GDM1 (cell line): Measurements from ENCODE around the gene TBX1.

Experiments
- DNase-seq: peaks from one replicate; lab custom pipeline; 2025; lab: John Stamatoyannopoulos, UW

The TBX1 gene

DNA sequence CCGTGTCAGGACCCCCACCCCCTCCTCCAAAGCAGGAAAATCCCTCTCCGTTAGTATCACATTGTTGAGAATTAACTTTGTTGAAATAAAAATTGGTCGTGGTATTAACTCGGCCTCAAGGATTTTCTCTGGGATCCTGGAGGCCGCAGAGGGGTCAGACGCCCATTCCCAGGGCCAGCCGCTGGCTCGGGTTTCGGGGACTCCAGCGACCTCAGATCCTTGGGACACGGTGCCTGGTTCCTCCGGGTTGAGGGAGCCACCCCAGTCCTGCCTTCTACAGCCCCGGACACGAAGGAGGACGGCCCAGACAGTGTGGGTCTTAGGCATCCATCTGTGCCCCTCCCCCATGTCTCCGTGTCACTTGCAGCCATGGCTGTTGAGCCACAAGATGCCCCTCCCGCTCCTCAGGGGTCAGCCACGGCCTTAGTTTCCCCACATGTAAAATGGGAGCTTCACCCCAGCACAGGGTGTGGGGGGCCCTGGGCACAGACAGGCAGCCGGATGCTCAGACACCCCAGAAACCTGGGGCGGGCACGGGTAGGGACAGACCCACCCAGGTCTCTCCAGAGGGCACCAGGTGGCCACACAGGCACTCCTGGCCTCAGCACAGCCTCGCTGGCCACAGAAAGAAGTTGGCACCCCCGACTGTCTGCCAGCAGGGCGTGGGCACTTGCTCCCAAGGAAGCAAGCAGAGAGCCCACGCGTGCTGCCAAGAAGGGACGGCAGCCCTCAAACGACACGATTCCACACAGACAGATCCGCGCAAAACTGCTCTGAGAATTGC is 21.7 kb upstream of the TBX1 start:
- DNase-seq = no peak

DNA sequence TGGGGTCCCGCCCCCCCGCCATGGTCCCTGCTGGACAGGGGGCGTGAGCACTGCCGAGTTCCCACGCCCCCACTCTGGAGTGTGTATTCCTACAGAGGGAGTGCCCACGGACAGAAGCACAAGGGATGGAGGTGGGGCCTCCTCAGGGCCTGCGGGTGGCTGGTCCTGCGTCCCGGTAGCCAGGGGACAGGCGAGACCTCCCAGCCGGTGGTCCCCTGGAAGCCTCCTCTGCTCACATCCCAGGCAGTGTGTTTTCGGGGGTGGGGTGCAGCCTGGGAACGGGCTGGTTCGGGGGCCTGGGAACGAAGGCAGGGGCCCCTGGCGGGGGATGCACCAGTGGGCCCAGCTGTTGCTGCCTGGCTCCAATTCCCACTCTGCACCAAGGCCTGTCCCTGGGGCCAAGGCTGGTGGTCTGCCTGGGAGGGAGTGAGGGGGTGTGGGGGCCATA is 21.1 kb upstream of the TBX1 start:
- DNase-seq = no peak

DNA sequence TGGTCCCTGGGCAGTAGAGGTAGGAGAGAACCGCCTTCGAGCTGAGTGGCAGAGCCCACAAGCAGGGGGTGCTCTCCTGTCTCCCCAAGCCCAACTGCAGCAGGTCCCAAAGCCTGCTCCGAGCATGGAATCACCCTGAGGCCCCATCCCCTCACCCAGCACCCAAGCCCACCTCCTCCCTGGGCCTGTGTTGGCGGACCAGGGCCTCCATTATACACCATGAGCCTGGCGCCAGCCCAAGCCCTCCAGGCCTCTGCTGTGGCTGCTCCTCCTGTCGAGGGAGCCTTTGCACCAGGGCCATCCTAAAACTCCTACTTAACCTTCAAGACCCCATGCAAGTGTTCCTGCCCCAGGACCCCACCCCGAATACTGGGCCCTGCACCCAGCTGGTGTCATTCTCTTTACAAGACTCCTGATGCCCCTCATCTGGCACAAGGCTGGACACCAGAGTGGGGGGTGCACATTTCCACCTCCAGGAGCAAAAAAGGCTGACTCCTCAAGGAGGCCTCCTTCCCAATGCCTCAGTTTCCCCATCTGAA is 20.6 kb upstream of the TBX1 start:
- DNase-seq = no peak

DNA sequence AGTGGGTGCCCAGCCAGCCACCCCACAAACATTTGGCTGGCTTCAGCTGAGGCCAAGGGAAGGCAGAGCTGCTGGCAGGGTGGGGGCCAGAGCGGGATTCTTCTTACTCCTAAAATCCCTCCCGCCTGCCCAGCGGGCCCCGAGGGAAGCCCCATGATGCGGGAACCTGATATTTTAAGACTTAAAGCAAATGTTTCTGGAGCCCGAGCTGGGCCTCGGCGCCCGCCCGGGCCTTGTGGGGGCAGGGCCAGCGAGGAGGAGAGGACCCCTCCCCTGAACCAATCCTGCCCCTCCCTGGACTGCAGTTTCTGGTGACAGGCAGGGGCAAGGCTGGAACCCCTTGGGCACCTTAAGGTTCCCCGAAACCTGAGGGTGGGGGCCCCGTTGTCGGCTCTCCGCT is 20.0 kb upstream of the TBX1 start:
- DNase-seq = no peak

DNA sequence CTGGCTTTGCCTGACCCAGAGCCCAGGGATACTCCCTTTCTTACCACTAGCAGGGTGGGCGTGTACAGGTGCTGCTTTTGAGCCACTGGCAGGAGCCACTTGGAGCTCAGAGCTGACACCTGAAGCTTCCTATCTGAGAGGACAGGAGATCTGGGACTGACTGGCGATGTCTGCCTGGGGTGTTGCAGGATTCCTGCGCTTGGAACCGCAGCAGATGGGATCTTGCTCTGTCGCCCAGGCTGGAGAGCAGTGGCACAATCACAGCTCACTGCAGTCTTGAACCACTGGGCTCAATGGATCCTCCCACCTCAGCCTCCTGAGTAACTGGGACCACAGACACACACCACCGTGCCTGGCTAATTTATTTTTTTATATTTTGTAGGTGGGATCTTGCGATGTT is 19.5 kb upstream of the TBX1 start:
- no peak for DNase-seq

DNA sequence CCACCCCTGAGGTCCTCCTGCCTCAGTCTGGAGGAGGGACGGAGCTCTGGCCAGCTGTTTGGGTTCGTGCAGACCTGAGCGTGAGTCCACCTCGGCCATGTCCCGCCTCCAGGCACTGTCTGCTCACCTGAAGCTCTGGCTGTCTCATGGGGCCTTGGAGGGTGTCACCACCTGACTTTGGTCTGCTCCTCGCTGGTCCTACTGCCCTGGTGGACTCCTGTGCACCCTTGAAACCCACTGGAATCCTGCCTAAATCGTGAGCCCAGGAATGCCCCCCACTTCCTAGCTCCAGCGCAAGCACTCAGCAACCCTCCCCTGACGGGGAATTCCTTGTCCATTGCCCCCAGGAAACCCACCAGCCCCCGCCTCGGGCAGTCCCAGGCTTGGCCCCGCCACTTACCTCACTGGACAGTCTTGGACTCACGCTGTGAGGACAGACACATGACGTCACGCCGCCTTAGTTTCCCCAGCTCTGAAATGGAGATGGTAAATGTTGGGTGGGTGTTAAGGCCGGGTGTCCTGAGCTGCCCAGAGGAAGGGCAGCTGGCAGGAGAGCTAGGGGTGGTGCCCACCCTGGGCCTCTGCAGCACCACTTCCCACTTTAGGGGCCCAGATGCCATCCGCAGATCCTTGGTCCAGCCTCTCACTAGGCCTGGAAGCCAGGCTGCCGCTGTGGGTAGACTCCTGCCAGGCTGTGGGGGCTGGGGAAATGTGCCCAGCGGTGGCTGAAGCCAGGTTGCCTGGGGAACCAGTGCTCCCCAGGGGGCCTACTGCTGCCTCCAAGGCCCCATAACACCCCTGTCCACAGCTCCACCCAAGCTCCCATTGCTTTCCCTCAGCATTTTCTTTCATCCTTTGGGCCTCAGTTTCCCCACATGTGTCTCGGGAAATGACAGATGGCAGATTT is 18.2 kb upstream of the TBX1 start:
- no peak for DNase-seq

DNA sequence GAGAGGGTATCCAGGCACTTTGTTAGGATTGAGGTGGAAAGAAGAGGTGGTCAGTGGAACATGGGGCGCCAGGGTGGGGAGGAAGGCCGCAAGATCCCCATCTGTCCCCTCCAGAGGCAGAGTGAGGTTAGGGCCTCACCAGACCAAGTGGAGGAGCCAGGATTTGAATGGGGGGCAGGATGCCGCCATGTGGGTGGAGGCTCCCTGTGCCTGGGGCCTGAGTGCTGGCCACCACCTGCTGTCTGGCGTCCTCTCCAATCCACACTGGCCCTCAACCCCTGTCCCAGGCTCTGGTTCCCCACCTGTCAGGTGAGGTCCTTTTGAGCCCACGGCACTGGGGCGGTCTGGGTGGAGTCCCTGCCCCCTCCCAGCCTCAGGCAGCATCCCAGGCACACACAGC is 17.5 kb upstream of the TBX1 start:
- no peak for DNase-seq

DNA sequence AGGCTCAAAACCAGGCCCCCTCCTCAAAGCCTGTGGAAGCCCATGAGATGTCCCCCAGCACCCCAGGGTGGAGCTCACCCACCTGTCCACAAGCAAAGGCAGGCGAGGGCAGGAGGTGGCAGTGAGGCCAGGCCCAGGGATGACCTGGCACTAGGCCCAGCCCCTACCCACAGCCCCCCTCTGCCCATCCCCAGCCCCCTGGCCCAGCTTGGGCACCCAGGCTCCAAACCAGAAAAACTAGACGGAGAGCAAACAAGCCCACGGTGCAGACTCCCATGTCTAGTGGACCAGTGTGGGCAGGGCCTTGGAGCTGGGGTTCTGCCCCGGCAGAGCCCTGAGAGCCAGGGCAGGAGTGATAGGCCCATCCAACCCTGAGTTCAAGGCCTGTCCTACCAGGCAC is 16.9 kb upstream of the TBX1 start:
- no peak for DNase-seq

DNA sequence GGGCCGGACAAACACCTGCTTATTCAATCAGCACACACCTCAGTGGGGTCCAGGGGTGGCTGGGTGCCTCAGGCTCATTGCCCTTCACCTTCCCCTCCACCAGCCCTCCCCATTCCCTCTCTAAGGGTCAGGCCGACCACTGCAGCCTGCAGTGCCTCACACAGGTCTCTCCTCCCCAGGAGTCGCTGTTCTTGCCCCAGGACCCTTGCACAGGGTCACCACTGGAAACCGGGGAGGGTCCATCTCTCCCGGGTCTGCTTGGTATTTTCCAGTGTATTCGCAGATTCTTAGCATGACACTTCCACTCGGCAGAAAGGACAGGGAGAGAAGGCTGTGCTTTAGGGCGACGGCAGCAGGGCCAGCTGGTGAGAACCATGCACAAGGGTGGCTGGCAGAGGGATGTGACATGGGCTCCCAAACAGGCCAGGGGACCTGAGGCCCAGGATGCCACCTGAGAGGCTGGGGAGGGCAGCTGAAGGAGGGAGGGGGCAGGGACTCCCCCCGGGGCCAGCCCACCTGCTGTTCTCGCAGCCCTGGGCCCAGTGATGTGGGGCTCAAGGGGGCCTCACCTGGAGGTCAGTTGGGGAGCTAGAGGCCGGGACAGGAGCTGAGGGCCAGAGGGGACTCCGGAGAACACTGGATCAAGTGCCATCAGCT is 16.1 kb upstream of the TBX1 start:
- no peak for DNase-seq

DNA sequence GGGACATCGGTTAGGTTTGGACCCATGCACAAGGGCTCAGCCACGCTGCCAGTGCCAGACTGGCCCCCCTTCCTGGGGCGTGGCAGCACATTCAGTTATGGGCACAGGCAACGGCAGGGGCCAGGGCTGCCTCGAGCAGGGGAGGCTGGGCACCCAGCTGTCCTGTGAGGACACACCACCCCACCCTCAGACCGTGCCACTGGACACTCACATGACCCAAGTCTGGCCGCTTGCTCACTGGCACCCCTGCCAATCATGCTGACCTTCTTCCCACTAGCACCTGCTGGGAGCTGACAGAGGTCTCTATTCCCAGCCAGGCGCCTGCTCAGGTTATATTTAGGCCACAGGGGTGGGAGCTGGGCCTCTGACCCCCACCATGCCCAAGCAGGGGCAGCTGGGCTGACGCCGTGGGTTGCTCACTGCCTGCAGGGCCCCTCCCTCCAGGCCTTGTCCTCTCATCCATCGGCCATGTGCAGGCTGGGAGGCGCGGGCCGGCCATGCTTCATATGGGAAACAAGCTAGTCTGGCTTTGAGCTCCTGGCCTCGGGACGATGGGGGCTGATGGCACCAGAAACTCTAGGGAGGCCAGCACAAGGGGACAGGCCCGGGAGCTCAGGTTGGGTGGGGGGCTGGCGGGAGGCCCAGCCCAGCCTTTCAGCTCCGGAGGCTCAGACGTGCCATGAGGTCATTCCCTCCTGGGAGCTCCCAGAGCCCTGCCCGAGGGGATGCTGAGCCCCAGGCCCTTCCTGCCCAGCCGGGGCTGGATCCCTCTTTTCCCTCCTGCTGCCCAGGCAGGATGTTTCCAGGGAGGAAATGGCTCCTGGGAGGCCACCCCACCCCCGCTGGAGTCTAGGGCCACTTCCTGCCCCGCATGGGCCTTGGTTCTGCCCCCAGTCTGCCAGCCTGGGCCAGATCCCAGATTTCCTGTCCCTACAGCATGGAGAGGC is 15.2 kb upstream of the TBX1 start:
- no peak for DNase-seq

DNA sequence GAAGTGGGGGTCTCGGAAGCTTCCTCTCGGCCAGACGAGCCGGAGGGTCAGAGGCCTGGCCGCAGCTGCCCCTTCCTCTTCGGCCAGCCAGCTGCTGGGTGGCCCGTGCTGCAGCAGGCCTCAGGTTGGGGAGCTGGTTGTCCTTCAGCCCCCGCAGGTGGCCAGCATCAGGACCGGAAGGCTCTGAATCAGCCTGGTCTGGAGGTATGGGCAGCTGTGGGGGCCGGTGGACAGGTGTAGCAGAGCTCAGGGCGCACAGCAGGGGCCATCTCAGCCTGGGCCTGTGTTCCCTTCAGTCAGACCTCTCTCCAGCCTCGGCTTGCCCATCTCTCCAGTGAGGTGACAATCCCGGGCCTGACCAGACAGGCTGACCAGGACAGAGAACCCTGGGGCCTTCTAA is 13.9 kb upstream of the TBX1 start:
- DNase-seq = no peak

DNA sequence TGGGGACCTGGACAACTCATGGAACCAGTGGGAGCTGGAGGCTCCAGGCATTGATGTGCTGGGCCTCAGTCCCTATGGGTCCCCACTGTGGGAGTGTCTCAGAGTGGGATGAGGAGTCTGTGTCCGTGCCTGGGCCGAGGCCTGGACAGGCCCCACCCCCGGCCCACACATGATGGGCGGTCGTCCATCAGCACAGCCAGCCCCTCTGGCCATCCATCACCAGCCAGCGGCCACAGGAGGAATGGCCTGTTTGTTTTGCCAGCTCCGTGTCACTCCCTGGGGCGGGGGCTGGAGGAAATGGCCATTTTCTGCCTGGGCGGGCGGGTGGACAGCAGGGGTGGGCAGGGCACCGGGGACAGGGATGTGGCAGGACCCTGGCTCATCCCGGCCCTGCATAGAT is 13.0 kb upstream of the TBX1 start:
- DNase-seq = no peak

DNA sequence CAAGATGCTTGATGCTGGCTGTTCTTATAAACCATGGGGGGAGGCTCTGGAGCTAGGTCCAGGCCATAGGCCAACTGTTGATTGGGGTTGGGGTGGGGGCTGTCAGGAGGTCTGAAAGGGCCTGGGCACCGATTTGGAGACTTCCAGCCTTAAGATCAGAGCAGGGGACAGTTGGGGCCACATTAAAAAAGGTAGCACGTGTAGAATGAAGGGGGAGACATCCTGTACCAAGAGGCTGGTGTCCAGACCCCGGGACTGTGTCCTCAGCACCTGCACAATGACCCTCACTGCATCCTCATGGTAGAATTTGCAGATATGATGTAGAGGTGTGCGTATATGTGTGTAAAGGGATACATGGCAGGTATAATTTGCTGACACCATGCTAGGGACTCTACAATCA is 12.4 kb upstream of the TBX1 start:
- DNase-seq = no peak

DNA sequence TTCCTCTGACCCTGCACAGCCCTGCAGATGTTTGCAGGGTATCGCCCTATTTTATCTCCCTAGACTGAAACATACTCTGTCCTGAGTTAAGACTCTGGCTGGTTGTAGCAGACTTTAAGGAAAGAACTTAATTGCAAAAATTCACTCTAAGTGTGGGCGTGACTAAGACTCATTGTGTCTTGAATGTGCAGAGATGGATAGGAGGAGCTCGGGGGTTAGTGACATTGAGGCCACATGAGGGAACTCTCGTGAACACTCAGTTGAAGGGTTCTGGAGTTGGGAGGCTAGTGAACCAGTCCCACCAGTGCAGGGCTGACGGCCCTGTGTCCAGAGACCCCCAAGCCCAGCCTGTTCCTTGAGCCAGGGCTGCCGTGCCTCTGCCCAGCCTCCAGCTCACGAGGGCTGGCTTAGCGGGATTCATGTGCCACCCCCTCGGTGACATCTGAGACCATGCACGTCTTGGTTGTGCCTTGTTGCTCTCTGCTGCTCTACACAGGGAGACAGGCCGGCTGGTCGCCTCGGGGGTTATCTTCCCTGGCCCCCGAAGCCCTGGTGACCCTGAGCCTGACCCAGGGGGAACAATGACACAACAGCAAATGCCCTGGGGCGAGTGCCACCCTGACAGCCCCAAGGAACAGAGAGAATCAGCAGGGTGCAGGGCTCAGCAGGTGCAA is 11.4 kb upstream of the TBX1 start:
- DNase-seq = no peak

DNA sequence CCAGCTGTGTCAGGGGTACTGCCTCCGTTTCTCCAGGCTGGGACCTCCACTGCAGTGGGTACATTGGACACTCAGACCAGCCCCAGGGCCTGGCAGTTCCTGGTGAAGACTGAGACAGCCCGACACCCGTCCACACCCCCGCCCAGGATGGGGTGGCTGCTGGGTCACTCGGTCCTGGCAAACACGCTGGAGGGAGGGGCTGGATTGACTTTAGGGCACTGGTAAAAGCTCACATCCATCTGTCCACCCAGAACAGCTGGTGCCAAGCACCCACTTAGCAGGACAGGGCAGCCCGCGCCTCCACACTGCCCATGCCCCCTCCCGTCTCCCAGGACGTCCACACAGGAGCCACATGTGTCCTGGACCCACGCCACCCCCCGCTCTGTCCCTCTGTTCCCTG is 10.7 kb upstream of the TBX1 start:
- no peak for DNase-seq

DNA sequence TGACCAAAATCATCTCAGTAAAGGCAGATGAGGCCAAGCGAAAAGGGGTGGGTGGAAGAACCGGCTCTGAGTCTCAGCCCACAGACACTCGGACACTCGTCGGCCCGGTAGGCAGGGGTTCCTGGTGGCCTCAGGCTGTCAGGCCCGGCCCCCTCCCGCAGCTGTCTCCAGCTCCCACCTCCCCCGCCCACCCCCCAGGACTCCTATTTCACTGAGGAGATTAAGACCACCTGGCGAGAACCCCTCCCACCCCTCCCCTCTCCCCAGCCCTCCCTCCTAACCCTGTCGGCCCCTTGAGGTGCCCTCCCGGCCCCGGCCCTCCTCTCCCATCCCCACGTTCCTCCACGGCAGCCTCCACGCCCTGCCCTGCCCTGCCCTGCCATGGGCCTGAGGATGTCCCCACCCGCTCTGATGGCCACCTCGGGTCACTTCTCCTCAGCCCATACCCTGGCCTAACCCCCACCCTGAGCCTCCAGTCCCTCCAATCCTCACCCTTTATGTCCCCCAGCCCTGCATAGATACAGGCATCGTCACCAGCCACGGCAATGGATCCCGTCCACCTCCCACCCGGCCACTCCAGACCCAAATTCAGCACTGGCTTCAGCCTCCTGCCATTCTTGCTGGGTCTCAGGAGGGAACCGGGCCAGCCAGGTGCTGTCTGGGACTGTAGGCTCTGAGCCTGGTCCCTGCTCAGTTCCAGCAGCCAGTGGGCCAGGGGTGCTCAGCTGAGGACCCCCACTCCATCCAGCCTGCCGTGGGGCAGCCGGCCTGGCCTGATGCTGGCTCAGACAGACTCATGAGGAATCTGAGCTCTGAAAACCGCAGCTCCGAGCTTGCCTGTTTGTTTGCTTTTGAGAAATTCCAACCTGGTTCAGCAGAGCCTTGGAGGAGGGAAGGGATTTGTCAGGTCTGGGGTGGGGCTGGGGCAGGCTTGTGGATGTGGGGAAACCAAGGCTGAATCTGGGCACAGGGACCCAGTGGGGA is 9.8 kb upstream of the TBX1 start:
- DNase-seq = no peak

DNA sequence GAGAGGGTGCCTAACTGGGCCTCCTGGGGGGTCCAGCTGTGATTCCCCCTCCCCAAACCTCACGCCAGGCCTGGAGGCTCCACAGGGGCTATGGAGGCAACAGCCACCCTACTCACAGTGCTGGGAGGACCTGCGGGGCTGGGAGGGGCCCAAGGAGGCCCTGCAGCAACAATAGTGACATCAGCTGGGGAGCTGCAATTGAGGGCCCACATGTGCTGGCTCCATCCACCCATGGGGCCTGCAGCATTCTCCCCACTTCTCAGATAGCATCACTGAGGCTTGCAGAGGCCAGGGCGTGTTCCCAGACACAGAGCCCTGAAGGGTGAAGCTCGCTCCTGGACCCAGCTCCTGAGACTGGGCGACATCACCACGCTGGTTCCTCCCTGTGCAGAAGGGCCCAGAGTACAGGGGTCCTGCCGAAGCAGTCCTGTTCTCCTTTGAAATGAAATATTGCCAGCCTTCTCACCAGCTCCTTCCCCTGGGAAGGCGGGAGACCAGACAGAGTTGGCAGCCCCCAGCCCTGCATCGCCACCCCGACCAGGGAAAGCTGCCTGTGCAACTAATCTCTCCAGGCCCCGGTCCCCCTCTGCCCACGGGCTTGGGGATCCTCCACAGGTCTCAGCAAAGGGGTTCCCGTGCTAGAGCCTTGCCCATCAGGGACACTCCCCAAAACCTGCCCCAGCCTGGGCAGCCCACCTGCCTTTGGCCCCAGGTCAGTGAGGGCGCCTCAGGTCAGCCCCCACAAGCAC is 8.9 kb upstream of the TBX1 start:
- DNase-seq = no peak

DNA sequence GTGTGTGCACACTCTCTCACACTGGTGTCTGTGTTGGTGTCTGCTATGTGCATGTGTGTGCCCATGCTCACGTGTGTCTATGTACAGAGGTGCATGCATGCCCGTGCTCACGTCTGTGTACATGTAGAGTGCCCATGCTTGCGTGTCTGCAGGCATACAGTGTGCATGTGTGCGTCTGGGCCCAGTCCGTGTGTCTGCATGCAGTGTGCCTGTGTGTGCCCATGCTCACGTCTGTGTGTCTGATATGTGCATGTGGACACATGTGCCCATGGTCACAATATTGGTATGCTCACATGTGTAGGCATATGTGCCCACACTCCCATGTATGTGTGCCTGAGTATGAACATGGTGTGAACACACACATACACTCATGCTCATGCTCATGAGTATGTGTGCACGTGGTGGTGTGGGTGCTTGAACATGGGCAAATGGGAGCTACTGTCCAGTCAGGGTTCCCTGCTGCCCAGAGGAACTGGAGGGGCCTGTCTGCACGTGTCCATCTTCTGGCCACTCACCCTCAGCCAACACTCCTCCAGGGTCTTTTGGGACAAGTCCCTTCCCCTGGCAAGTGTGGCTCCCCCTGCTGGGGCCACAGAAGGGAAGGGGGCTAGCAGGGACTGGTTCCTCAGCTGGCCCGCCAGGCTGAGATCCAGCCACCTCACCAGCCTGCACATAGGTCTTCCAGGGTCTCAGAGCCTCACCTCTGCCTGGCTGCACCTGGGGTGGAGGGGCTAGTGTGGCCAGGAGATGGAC is 7.3 kb upstream of the TBX1 start:
- no peak for DNase-seq
